SK-N-SH (cell line): ENCODE measurements around the gene BTG3. TPM values are rescaled to one million over a fixed set of nuclear protein-coding genes. Genes with fewer than 3 reads are reported as not detected.

Experiments used
- CTCF ChIA-PET: fragments of 300-600, 350-600 bp; formaldehyde crosslinking; extraction: SDS; loops from one replicate; lab custom pipeline; 2021; lab: Yijun Ruan, JAX
- POLR2A ChIA-PET: fragments of 350-600 bp; sonication (Branson Sonifier 250); formaldehyde crosslinking; extraction: SDS; loops from one replicate; lab custom pipeline; 2020; ENCODE audit warnings: antibody characterized with exemption, inconsistent platforms; lab: Yijun Ruan, JAX
- DNase-seq: peaks from one replicate; pipeline ENCODE4 v3.0.0; 2012
- H2AFZ ChIP-seq: fragments of 200-600 bp; sonication (generic); 2 replicates; pipeline ENCODE4 v1.8.1; 2016; ENCODE audit warnings: antibody characterized with exemption, mild to moderate bottlenecking, low read depth
- H3F3A ChIP-seq: fragments of 200-600 bp; sonication (generic); replicated peaks from 2 replicates; pipeline ENCODE3; 2016; ENCODE audit warnings: antibody characterized with exemption, mild to moderate bottlenecking; ENCODE audit not compliant: insufficient read depth
- H3K27ac ChIP-seq, 2 experiments: fragments of 200-500 bp in 1 of 2; fragments of 200-600 bp in 1 of 2; sonication (Bioruptor generic) in 1 of 2; sonication (generic), shearing (Covaris generic) in 1 of 2; 2 replicates each; pipeline versions ENCODE4 v1.5.1 to v1.6.1; 2014 to 2016; ENCODE audit warnings: low read depth in 2 of 2, inconsistent platforms in 1 of 2, low read length in 1 of 2, mild to moderate bottlenecking in 1 of 2, mixed read lengths in 1 of 2
- H3K27me3 ChIP-seq: fragments of 200-600 bp; sonication (generic), shearing (Covaris generic); 2 replicates; pipeline ENCODE4 v1.6.1; 2016; ENCODE audit warnings: mixed run types; ENCODE audit not compliant: insufficient read depth
- H3K36me3 ChIP-seq, 2 experiments: fragments of 200-500 bp in 1 of 2; fragments of 200-600 bp in 1 of 2; sonication (Bioruptor generic) in 1 of 2; sonication (generic) in 1 of 2; replicated peaks in 1 of 2; 2 replicates each; pipeline versions ENCODE3 to v1.5.1; 2014 to 2016; ENCODE audit warnings: low read length in 1 of 2, mild to moderate bottlenecking in 1 of 2; ENCODE audit not compliant: insufficient read depth in 2 of 2, control insufficient read depth in 1 of 2
- H3K4me1 ChIP-seq, 2 experiments: fragments of 200-500 bp in 1 of 2; fragments of 200-600 bp in 1 of 2; sonication (Bioruptor generic) in 1 of 2; sonication (generic), shearing (Covaris generic) in 1 of 2; 2 replicates each; pipeline versions ENCODE4 v1.5.1 to v1.6.1; 2014 to 2016; ENCODE audit warnings: low read depth in 1 of 2, low read length in 1 of 2, mixed run types in 1 of 2; ENCODE audit not compliant: insufficient read depth in 2 of 2, control insufficient read depth in 1 of 2
- H3K4me2 ChIP-seq: fragments of 200-600 bp; sonication (generic), shearing (Covaris generic); 2 replicates; pipeline ENCODE4 v1.6.1; 2017; ENCODE audit warnings: mixed run types
- H3K4me3 ChIP-seq, 2 experiments: fragments of 200-500 bp in 1 of 2; fragments of 200-600 bp in 1 of 2; sonication (Bioruptor generic) in 1 of 2; sonication (generic), shearing (Covaris generic) in 1 of 2; 2 replicates each; pipeline versions ENCODE4 v1.5.1 to v1.8.1; 2014 to 2016; ENCODE audit warnings: low read depth in 2 of 2, inconsistent platforms in 1 of 2, low read length in 1 of 2, mild to moderate bottlenecking in 1 of 2, mixed read lengths in 1 of 2, moderate library complexity in 1 of 2
- H3K79me2 ChIP-seq: fragments of 200-600 bp; sonication (generic); 2 replicates; pipeline ENCODE4 v1.8.1; 2017; ENCODE audit warnings: mild to moderate bottlenecking; ENCODE audit not compliant: insufficient read depth
- H3K9ac ChIP-seq: fragments of 200-600 bp; sonication (generic); 2 replicates; pipeline ENCODE4 v1.6.1; 2017; ENCODE audit warnings: mixed run types
- H3K9me2 ChIP-seq: fragments of 200-600 bp; sonication (generic); 2 replicates; pipeline ENCODE4 v1.6.1; 2017; ENCODE audit warnings: mixed run types
- H3K9me3 ChIP-seq: fragments of 200-600 bp; sonication (generic); 2 replicates; pipeline ENCODE4 v1.6.1; 2017; ENCODE audit warnings: mixed run types, mild to moderate bottlenecking, moderate library complexity
- H4K20me1 ChIP-seq: fragments of 200-600 bp; sonication (generic); 2 replicates; pipeline ENCODE4 v1.6.1; 2017; ENCODE audit warnings: mild to moderate bottlenecking, mixed run types; ENCODE audit not compliant: insufficient read depth
- CTCF ChIP-seq: fragments of 200-600 bp; sonication (generic); IDR thresholded peaks from 2 replicates; pipeline ENCODE4 v1.6.1; 2017; ENCODE audit warnings: antibody characterized with exemption, mild to moderate bottlenecking, moderate library complexity
- ELF1 ChIP-seq: IDR thresholded peaks from 2 replicates; pipeline ENCODE4 v1.4.0; 2012
- EZH2phosphoT487 ChIP-seq: fragments of 200-600 bp; sonication (generic); IDR thresholded peaks from 2 replicates; pipeline ENCODE4 v1.6.1; 2017; ENCODE audit warnings: low read depth, mixed run types, mild to moderate bottlenecking, antibody characterized with exemption, moderate library complexity, borderline replicate concordance
- FOXM1 ChIP-seq: IDR thresholded peaks from 2 replicates; pipeline ENCODE4 v1.4.0; 2012; ENCODE audit warnings: low read depth, mild to moderate bottlenecking
- MAX ChIP-seq: IDR thresholded peaks from 2 replicates; pipeline ENCODE4 v1.4.0; 2012; ENCODE audit warnings: low read depth
- NRF1 ChIP-seq: IDR thresholded peaks from 2 replicates; pipeline ENCODE4 v1.6.1; 2012; ENCODE audit warnings: low read depth, mild to moderate bottlenecking, low read length
- PBX3 ChIP-seq: IDR thresholded peaks from 2 replicates; pipeline ENCODE4; 2012
- RAD21 ChIP-seq: IDR thresholded peaks from 2 replicates; pipeline ENCODE4 v1.6.1; 2012; ENCODE audit warnings: mild to moderate bottlenecking, low read length
- RXRA ChIP-seq: IDR thresholded peaks from 2 replicates; pipeline ENCODE4 v1.4.0; 2012; ENCODE audit warnings: low read depth, mild to moderate bottlenecking, borderline replicate concordance
- TAF1 ChIP-seq: IDR thresholded peaks from 2 replicates; pipeline ENCODE4 v1.6.1; 2012; ENCODE audit warnings: low read depth, mild to moderate bottlenecking, low read length, moderate library complexity, borderline replicate concordance
- TEAD4 ChIP-seq: IDR thresholded peaks from 2 replicates; pipeline ENCODE4 v1.4.0; 2012; ENCODE audit warnings: mild to moderate bottlenecking, borderline replicate concordance; ENCODE audit not compliant: insufficient read depth
- YY1 ChIP-seq: IDR thresholded peaks from 2 replicates; pipeline ENCODE4 v1.4.0; 2012; ENCODE audit warnings: low read depth, mild to moderate bottlenecking
- ZBTB33 ChIP-seq: IDR thresholded peaks from 2 replicates; pipeline ENCODE4 v1.4.0; 2012; ENCODE audit warnings: low read depth, borderline replicate concordance
- WGBS: methylation state at CpG from one replicate; pipeline ENCODE4 v1.1.6; 2017; ENCODE audit warnings: low lambda C conversion rate; 5-methylcytosine and 5-hydroxymethylcytosine counted together
- polyA plus RNA-seq, 3 experiments: library from polyadenylated mRNA; depleted of rRNA; stranded (reverse); fragments of >200 nt; gene quantifications; 2 replicates each; pipeline ENCODE4 v1.2.3, GENCODE V29; 2012
- TF ChIP-seq, protein P1 (sequence below): fragments of 150-350 bp; IDR thresholded peaks from 2 replicates; pipeline ENCODE4 v1.6.1; 2017; ENCODE audit warnings: antibody characterized with exemption, low read length, low read depth, borderline replicate concordance
- TF ChIP-seq, protein P2 (sequence below): IDR thresholded peaks from 2 replicates; pipeline ENCODE4 v1.6.1; 2012; ENCODE audit warnings: mild to moderate bottlenecking, low read depth, low read length, moderate library complexity

The BTG3 gene
- polyA plus RNA-seq, 1 of the 3 experiments (the other 2 are of a cell fraction): 36.7 TPM

GRCh38 chr21:17570786-17571185 is 41.9 kb downstream of the BTG3 start (continued):
- TF ChIP-seq YY1 (no peak), ZBTB33 (no peak), CTCF (no peak)
- TF ChIP-seq, all 33 proteins: peak for 0

- Histone ChIP-seq H3K79me2 (no peaks in the 10 kb centered on the region), H3F3A (no peaks in the 10 kb centered on the region), H2AFZ (no peak overlapping the region), H3K27ac (no peak overlapping the region), H3K4me2 (no peak overlapping the region), H3K4me3 (no peak overlapping the region), H3K36me3 (no peaks in the 10 kb centered on the region), H3K4me1 (peaks cover 0 to 3% of the 10 kb centered on the region in 2 experiments; a peak in 2 of 4 replicates), H3K27me3 (no peaks in the 10 kb centered on the region), H4K20me1 (no peaks in the 10 kb centered on the region), H3K9ac (no peak overlapping the region), H3K9me3 (no peaks in the 10 kb centered on the region), H3K9me2 (no peaks in the 10 kb centered on the region)
- no peak for DNase-seq
- TF ChIP-seq FOXM1 (no peak), YY1 (no peak), RXRA (no peak), ELF1 (no peak), TEAD4 (no peak), NRF1 (no peak), MAX (no peak), PBX3 (no peak), EZH2phosphoT487 (no peak), CTCF (no peak), TAF1 (no peak), RAD21 (no peak)
- TF ChIP-seq, protein P1, sequence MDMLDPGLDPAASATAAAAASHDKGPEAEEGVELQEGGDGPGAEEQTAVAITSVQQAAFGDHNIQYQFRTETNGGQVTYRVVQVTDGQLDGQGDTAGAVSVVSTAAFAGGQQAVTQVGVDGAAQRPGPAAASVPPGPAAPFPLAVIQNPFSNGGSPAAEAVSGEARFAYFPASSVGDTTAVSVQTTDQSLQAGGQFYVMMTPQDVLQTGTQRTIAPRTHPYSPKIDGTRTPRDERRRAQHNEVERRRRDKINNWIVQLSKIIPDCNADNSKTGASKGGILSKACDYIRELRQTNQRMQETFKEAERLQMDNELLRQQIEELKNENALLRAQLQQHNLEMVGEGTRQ: no peak
- TF ChIP-seq, protein P2, sequence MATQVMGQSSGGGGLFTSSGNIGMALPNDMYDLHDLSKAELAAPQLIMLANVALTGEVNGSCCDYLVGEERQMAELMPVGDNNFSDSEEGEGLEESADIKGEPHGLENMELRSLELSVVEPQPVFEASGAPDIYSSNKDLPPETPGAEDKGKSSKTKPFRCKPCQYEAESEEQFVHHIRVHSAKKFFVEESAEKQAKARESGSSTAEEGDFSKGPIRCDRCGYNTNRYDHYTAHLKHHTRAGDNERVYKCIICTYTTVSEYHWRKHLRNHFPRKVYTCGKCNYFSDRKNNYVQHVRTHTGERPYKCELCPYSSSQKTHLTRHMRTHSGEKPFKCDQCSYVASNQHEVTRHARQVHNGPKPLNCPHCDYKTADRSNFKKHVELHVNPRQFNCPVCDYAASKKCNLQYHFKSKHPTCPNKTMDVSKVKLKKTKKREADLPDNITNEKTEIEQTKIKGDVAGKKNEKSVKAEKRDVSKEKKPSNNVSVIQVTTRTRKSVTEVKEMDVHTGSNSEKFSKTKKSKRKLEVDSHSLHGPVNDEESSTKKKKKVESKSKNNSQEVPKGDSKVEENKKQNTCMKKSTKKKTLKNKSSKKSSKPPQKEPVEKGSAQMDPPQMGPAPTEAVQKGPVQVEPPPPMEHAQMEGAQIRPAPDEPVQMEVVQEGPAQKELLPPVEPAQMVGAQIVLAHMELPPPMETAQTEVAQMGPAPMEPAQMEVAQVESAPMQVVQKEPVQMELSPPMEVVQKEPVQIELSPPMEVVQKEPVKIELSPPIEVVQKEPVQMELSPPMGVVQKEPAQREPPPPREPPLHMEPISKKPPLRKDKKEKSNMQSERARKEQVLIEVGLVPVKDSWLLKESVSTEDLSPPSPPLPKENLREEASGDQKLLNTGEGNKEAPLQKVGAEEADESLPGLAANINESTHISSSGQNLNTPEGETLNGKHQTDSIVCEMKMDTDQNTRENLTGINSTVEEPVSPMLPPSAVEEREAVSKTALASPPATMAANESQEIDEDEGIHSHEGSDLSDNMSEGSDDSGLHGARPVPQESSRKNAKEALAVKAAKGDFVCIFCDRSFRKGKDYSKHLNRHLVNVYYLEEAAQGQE: no peak
- WGBS: 87% methylated on average over 5 of the region's 5 CpGs
- CTCF ChIA-PET: interaction anchor here (0.6 to 2.7 kb wide), 5 partner anchors 44 to 320 kb away, joined by 3 to 9 read pairs (median 3); no protein-coding TSS in a partner anchor
- POLR2A ChIA-PET: no interaction called here
These were observed 52.2 kb downstream of the BTG3 start for GRCh38 chr21:17560377-17561025.
